Uterus (tissue), 4 donors: ENCODE data around the gene PPP1R2. TPM values are rescaled to one million over a fixed set of nuclear protein-coding genes. Genes with fewer than 3 reads are reported as not detected.

Source experiments
- DNase-seq, 2 donors: peaks; one replicate each; pipeline ENCODE4 v3.0.0-alpha.2; 2019 to 2020
- H3K27ac ChIP-seq, 2 donors: fragments of 200-600 bp; sonication (generic); 1 replicate in 1 of 2; 2 replicates in 1 of 2; pipeline ENCODE4 v1.5.1; 2016 to 2018
- H3K27me3 ChIP-seq, 2 donors: fragments of 200-600 bp; sonication (generic); one replicate each; pipeline ENCODE4 v1.5.1; 2018 to 2019; ENCODE audit warnings: control low read depth in 1 of 2
- H3K36me3 ChIP-seq, 2 donors: fragments of 200-600 bp; sonication (generic); one replicate each; pipeline ENCODE4 v1.5.1; 2019; ENCODE audit warnings: control low read depth in 1 of 2
- H3K4me1 ChIP-seq, 2 donors: fragments of 200-600 bp; sonication (generic); one replicate each; pipeline ENCODE4 v1.5.1; 2018 to 2019; ENCODE audit warnings: control low read depth in 1 of 2
- H3K4me3 ChIP-seq, 2 donors: fragments of 200-600 bp; sonication (generic); 1 replicate in 1 of 2; 2 replicates in 1 of 2; pipeline ENCODE4 v1.5.1; 2018 to 2019; ENCODE audit warnings: mild to moderate bottlenecking in 1 of 2
- H3K9me3 ChIP-seq, 2 donors: fragments of 200-600 bp; sonication (generic); one replicate each; pipeline ENCODE4 v1.5.1; 2019; ENCODE audit warnings: control low read depth in 1 of 2
- CTCF ChIP-seq, 4 experiments: fragments of 200-600 bp in 2 of 4; fragments of 450-650 bp in 2 of 4; sonication (generic) in 2 of 4; IDR thresholded peaks; one replicate each; pipeline ENCODE4 v1.5.1; 2016 to 2019; ENCODE audit warnings: antibody characterized with exemption in 4 of 4, mild to moderate bottlenecking in 2 of 4, moderate library complexity in 1 of 4
- POLR2A ChIP-seq, 2 donors: fragments of 450-650 bp; IDR thresholded peaks; one replicate each; pipeline ENCODE4 v1.6.1; 2016; ENCODE audit warnings: antibody characterized with exemption in 2 of 2, mild to moderate bottlenecking in 1 of 2, moderate library complexity in 1 of 2
- intact Hi-C: fragments of 100-400 bp; cut with DNase I; formaldehyde crosslinking; loops from one replicate; pipeline ENCODE4 v1.15.1; 2023; ENCODE audit warnings: low total_unique reads
- total RNA-seq, 4 donors: library from RNA; depleted of rRNA in 3 of 4; stranded (reverse); fragments of >200 nt in 3 of 4; gene quantifications; one replicate each; pipeline versions ENCODE4 v1.1.0 to v1.2.4, GENCODE V29; 2014 to 2023
- donor health status: DM: yes; HTN: yes; CAD: no.

PPP1R2 gene
- total RNA-seq, 4 donors from 2014 or later: 48.2 to 248 (median 106) TPM

- intact Hi-C loops: no loop called here
- Histone ChIP-seq H3K27me3 (no peaks in the 10 kb centered on the region), H3K27ac (no peak overlapping the region), H3K36me3 (no peaks in the 10 kb centered on the region), H3K4me1 (no peaks in the 10 kb centered on the region), H3K9me3 (no peaks in the 10 kb centered on the region), H3K4me3 (no peak overlapping the region)
- DNase-seq: no peak
- no peak for TF ChIP-seq CTCF (IDR thresholded peaks at IDR 0.05)
- no peak for TF ChIP-seq POLR2A (IDR thresholded peaks at IDR 0.05)
Observed at GRCh38 chr3:195571361-195571760, 28.2 kb upstream of the PPP1R2 start.

- no peaks in the 10 kb centered on the region for H3K9me3 ChIP-seq
- H3K36me3 ChIP-seq: no peaks in the 10 kb centered on the region
- no peak overlapping the region for H3K4me3 ChIP-seq
- H3K4me1 ChIP-seq: no peaks in the 10 kb centered on the region
- H3K27me3 ChIP-seq: no peaks in the 10 kb centered on the region
- intact Hi-C loops: no loop called here
- DNase-seq: no peak
- no peak overlapping the region for H3K27ac ChIP-seq
- TF ChIP-seq POLR2A (IDR thresholded peaks at IDR 0.05) (no peak), CTCF (IDR thresholded peaks at IDR 0.05) (no peak)
Observed at GRCh38 chr3:195570912-195571311, 27.8 kb upstream of the PPP1R2 start.

GRCh38 chr3:195570344-195570743, 27.2 kb upstream of the PPP1R2 start:
- no peaks in the 10 kb centered on the region for H3K4me1 ChIP-seq
- H3K9me3 ChIP-seq: no peaks in the 10 kb centered on the region
- H3K36me3 ChIP-seq: no peaks in the 10 kb centered on the region
- H3K4me3 ChIP-seq: no peak overlapping the region
- TF ChIP-seq POLR2A (IDR thresholded peaks at IDR 0.05): no peak
- TF ChIP-seq CTCF (IDR thresholded peaks at IDR 0.05): no peak
- no peaks in the 10 kb centered on the region for H3K27me3 ChIP-seq
- intact Hi-C loops: no loop called here
- DNase-seq: no peak
- H3K27ac ChIP-seq: no peak overlapping the region

GRCh38 chr3:195568630-195569029, 25.5 kb upstream of the PPP1R2 start:
- no peak overlapping the region for H3K4me3 ChIP-seq
- no peaks in the 10 kb centered on the region for H3K9me3 ChIP-seq
- H3K36me3 ChIP-seq: no peaks in the 10 kb centered on the region
- intact Hi-C loops: no loop called here
- TF ChIP-seq CTCF (IDR thresholded peaks at IDR 0.05): no peak
- no peak for TF ChIP-seq POLR2A (IDR thresholded peaks at IDR 0.05)
- H3K4me1 ChIP-seq: no peaks in the 10 kb centered on the region
- no peak for DNase-seq
- no peak overlapping the region for H3K27ac ChIP-seq
- no peaks in the 10 kb centered on the region for H3K27me3 ChIP-seq

GRCh38 chr3:195566797-195567196, 23.7 kb upstream of the PPP1R2 start:
- H3K36me3 ChIP-seq: no peaks in the 10 kb centered on the region
- H3K4me3 ChIP-seq: no peak overlapping the region
- no peak overlapping the region for H3K27ac ChIP-seq
- no peaks in the 10 kb centered on the region for H3K4me1 ChIP-seq
- intact Hi-C loops: no loop called here
- H3K9me3 ChIP-seq: no peaks in the 10 kb centered on the region
- no peak for TF ChIP-seq POLR2A (IDR thresholded peaks at IDR 0.05)
- TF ChIP-seq CTCF (IDR thresholded peaks at IDR 0.05): no peak
- H3K27me3 ChIP-seq: no peaks in the 10 kb centered on the region
- DNase-seq: no peak
